Activated CD8-positive, alpha-beta memory T cell treated with anti-CD3 and anti-CD28 coated beads, Interleukin-2, amount 10 ng/mL, durations not matched to agents 7 days and 5 days (primary cell): ENCODE measurements around the gene PLEKHA7. TPM values are rescaled to one million over a fixed set of nuclear protein-coding genes. Genes with fewer than 3 reads are reported as not detected.
"Not testable (repeated sequence)": the region's sequence is repeated elsewhere in the genome, so short reads cannot be mapped to it uniquely, and the experiment has no call there.

Experiments used
- ATAC-seq: fragments of 150-1000 bp; cut with Tn5 transposase; one replicate; pipeline ENCODE4 v1.10.0; 2021; ENCODE audit warnings: moderate library complexity
- CTCF ChIA-PET: fragments of 350-600 bp; sonication (Branson Sonifier 250); formaldehyde crosslinking; loops from one replicate; lab custom pipeline; 2021; ENCODE audit warnings: antibody characterized with exemption; lab: Charles Lee
- DNase-seq: peaks from one replicate; pipeline ENCODE4 v3.0.0-alpha.2; 2020
- H3K27ac Mint-ChIP-seq: one replicate; pipeline ENCODE4 v1.8.0; 2021; ENCODE audit warnings: mild to moderate bottlenecking, mixed read lengths
- H3K27me3 Mint-ChIP-seq: one replicate; pipeline ENCODE4 v1.8.0; 2021; ENCODE audit warnings: mixed read lengths
- H3K36me3 Mint-ChIP-seq: one replicate; pipeline ENCODE4 v1.8.0; 2021; ENCODE audit warnings: mild to moderate bottlenecking, mixed read lengths
- H3K4me1 Mint-ChIP-seq: one replicate; pipeline ENCODE4 v1.8.0; 2021; ENCODE audit warnings: mixed read lengths
- H3K4me3 Mint-ChIP-seq: one replicate; pipeline ENCODE4 v1.8.0; 2021; ENCODE audit warnings: mild to moderate bottlenecking, moderate library complexity, mixed read lengths
- H3K9me3 Mint-ChIP-seq: one replicate; pipeline ENCODE4 v1.8.0; 2022; ENCODE audit warnings: low read depth, mixed read lengths
- total RNA-seq, 2 experiments: library from RNA; stranded (reverse); gene quantifications; one replicate each; pipeline ENCODE4 v1.2.3, GENCODE V29; 2021

The PLEKHA7 gene
- total RNA-seq, 2 experiments from 2014 or later = 1.1 to 9.7 TPM

- Mint-ChIP-seq H3K27ac (no peak overlapping the region), H3K4me1 (no peaks in the 10 kb centered on the region), H3K9me3 (no peaks in the 10 kb centered on the region), H3K36me3 (no peaks in the 10 kb centered on the region), H3K27me3 (peaks cover 17% of the 10 kb centered on the region), H3K4me3 (no peak overlapping the region)
- no peak for ATAC-seq
- CTCF ChIA-PET = no interaction called here
- DNase-seq = no peak
Measured at GRCh38 chr11:16880184-16880801, 133.9 kb downstream of the PLEKHA7 start.

GRCh38 chr11:16879690-16880089, 134.5 kb downstream of the PLEKHA7 start:
- no peak for ATAC-seq
- Mint-ChIP-seq H3K27me3 (peaks cover 17% of the 10 kb centered on the region), H3K4me1 (no peaks in the 10 kb centered on the region), H3K27ac (no peak overlapping the region), H3K9me3 (no peaks in the 10 kb centered on the region), H3K36me3 (no peaks in the 10 kb centered on the region), H3K4me3 (no peak overlapping the region)
- DNase-seq = no peak
- CTCF ChIA-PET = no interaction called here

- H3K36me3 Mint-ChIP-seq = no peaks in the 10 kb centered on the region
- CTCF ChIA-PET = no interaction called here
- H3K27ac Mint-ChIP-seq = no peak overlapping the region
- H3K4me1 Mint-ChIP-seq = no peaks in the 10 kb centered on the region
- no peak for DNase-seq
- H3K27me3 Mint-ChIP-seq = peaks cover 14% of the 10 kb centered on the region
- no peak overlapping the region for H3K4me3 Mint-ChIP-seq
- no peak for ATAC-seq
- no peaks in the 10 kb centered on the region for H3K9me3 Mint-ChIP-seq
Measured at GRCh38 chr11:16876837-16877236, 137.4 kb downstream of the PLEKHA7 start.

- no peak for ATAC-seq
- Mint-ChIP-seq H3K27ac (no peak overlapping the region), H3K36me3 (no peaks in the 10 kb centered on the region), H3K9me3 (no peaks in the 10 kb centered on the region), H3K4me1 (no peaks in the 10 kb centered on the region), H3K4me3 (no peak overlapping the region), H3K27me3 (peaks cover 14% of the 10 kb centered on the region)
- DNase-seq = no peak
- CTCF ChIA-PET = interaction anchor here (1.1 kb wide), 1 partner anchor 9 kb away, joined by 3 read pairs; no protein-coding TSS in a partner anchor
Measured at GRCh38 chr11:16876053-16876752, 138.0 kb downstream of the PLEKHA7 start.

GRCh38 chr11:16874275-16874975, 139.8 kb downstream of the PLEKHA7 start:
- CTCF ChIA-PET = interaction anchor here (1.2 kb wide), 1 partner anchor 60 kb away, joined by 3 read pairs; no protein-coding TSS in a partner anchor
- H3K4me3 Mint-ChIP-seq = no peak overlapping the region
- no peaks in the 10 kb centered on the region for H3K36me3 Mint-ChIP-seq
- H3K27ac Mint-ChIP-seq = no peak overlapping the region
- H3K27me3 Mint-ChIP-seq = peaks cover 16% of the 10 kb centered on the region
- H3K4me1 Mint-ChIP-seq = no peaks in the 10 kb centered on the region
- DNase-seq (no peak), ATAC-seq (no peak)
- H3K9me3 Mint-ChIP-seq = no peaks in the 10 kb centered on the region

GRCh38 chr11:16873289-16873688, 140.9 kb downstream of the PLEKHA7 start:
- CTCF ChIA-PET = no interaction called here
- H3K9me3 Mint-ChIP-seq = no peaks in the 10 kb centered on the region
- DNase-seq (no peak), ATAC-seq (no peak)
- no peak overlapping the region for H3K4me3 Mint-ChIP-seq
- no peak overlapping the region for H3K27ac Mint-ChIP-seq
- H3K27me3 Mint-ChIP-seq = peaks cover 10% of the 10 kb centered on the region
- no peaks in the 10 kb centered on the region for H3K4me1 Mint-ChIP-seq
- no peaks in the 10 kb centered on the region for H3K36me3 Mint-ChIP-seq

GRCh38 chr11:16871368-16871767, 142.8 kb downstream of the PLEKHA7 start:
- Mint-ChIP-seq H3K9me3 (no peaks in the 10 kb centered on the region), H3K27me3 (peaks cover 5% of the 10 kb centered on the region), H3K36me3 (no peaks in the 10 kb centered on the region), H3K4me3 (no peak overlapping the region), H3K4me1 (no peaks in the 10 kb centered on the region), H3K27ac (no peak overlapping the region)
- CTCF ChIA-PET = no interaction called here
- DNase-seq (no peak), ATAC-seq (no peak)

GRCh38 chr11:16867097-16867496, 147.1 kb downstream of the PLEKHA7 start:
- CTCF ChIA-PET = no interaction called here
- H3K27ac Mint-ChIP-seq = no peak overlapping the region
- H3K9me3 Mint-ChIP-seq = no peaks in the 10 kb centered on the region
- peaks cover 3% of the 10 kb centered on the region for H3K4me1 Mint-ChIP-seq
- ATAC-seq = no peak
- H3K27me3 Mint-ChIP-seq = peaks cover 2% of the 10 kb centered on the region
- no peak for DNase-seq
- H3K4me3 Mint-ChIP-seq = no peak overlapping the region
- no peaks in the 10 kb centered on the region for H3K36me3 Mint-ChIP-seq

GRCh38 chr11:16864428-16864827, 149.8 kb downstream of the PLEKHA7 start:
- CTCF ChIA-PET, H3K27me3 Mint-ChIP-seq, H3K27ac Mint-ChIP-seq, H3K4me3 Mint-ChIP-seq, DNase-seq, H3K4me1 Mint-ChIP-seq, H3K9me3 Mint-ChIP-seq, H3K36me3 Mint-ChIP-seq, ATAC-seq: not testable (repeated sequence)

- ATAC-seq (no peak), DNase-seq (no peak)
- no peak overlapping the region for H3K27ac Mint-ChIP-seq
- no peaks in the 10 kb centered on the region for H3K27me3 Mint-ChIP-seq
- H3K36me3 Mint-ChIP-seq = no peaks in the 10 kb centered on the region
- H3K9me3 Mint-ChIP-seq = no peaks in the 10 kb centered on the region
- no peak overlapping the region for H3K4me3 Mint-ChIP-seq
- peaks cover 3% of the 10 kb centered on the region for H3K4me1 Mint-ChIP-seq
- CTCF ChIA-PET = no interaction called here
Measured at GRCh38 chr11:16863389-16863788, 150.8 kb downstream of the PLEKHA7 start.

- CTCF ChIA-PET = interaction anchor here (0.7 kb wide), 1 partner anchor 42 kb away, joined by 3 read pairs; no protein-coding TSS in a partner anchor
- Mint-ChIP-seq H3K27me3 (no peaks in the 10 kb centered on the region), H3K36me3 (no peaks in the 10 kb centered on the region), H3K9me3 (no peaks in the 10 kb centered on the region), H3K27ac (no peak overlapping the region), H3K4me1 (peaks cover 3% of the 10 kb centered on the region), H3K4me3 (no peak overlapping the region)
- ATAC-seq = no peak
- DNase-seq = no peak
Measured at GRCh38 chr11:16862726-16863125, 151.5 kb downstream of the PLEKHA7 start.

- Mint-ChIP-seq H3K27ac (no peak overlapping the region), H3K9me3 (no peaks in the 10 kb centered on the region), H3K4me3 (no peak overlapping the region), H3K36me3 (no peaks in the 10 kb centered on the region), H3K27me3 (no peaks in the 10 kb centered on the region), H3K4me1 (peaks cover 3% of the 10 kb centered on the region)
- DNase-seq = no peak
- ATAC-seq = no peak
- CTCF ChIA-PET = no interaction called here
Measured at GRCh38 chr11:16861862-16862261, 152.4 kb downstream of the PLEKHA7 start.

GRCh38 chr11:16860617-16861016, 153.6 kb downstream of the PLEKHA7 start:
- no peak overlapping the region for H3K27ac Mint-ChIP-seq
- ATAC-seq = no peak
- CTCF ChIA-PET = no interaction called here
- DNase-seq = no peak
- H3K9me3 Mint-ChIP-seq = no peaks in the 10 kb centered on the region
- H3K4me3 Mint-ChIP-seq = no peak overlapping the region
- peaks cover 3% of the 10 kb centered on the region for H3K4me1 Mint-ChIP-seq
- no peaks in the 10 kb centered on the region for H3K36me3 Mint-ChIP-seq
- H3K27me3 Mint-ChIP-seq = no peaks in the 10 kb centered on the region

GRCh38 chr11:16859651-16860050, 154.6 kb downstream of the PLEKHA7 start:
- no peak overlapping the region for H3K27ac Mint-ChIP-seq
- H3K9me3 Mint-ChIP-seq = no peaks in the 10 kb centered on the region
- H3K4me3 Mint-ChIP-seq = no peak overlapping the region
- CTCF ChIA-PET = no interaction called here
- ATAC-seq (no peak), DNase-seq (no peak)
- no peaks in the 10 kb centered on the region for H3K27me3 Mint-ChIP-seq
- H3K4me1 Mint-ChIP-seq = peaks cover 3% of the 10 kb centered on the region
- H3K36me3 Mint-ChIP-seq = no peaks in the 10 kb centered on the region
